Type B pancreatic cell (in vitro differentiated cells): ENCODE measurements around the gene BNC2. TPM values are rescaled to one million over a fixed set of nuclear protein-coding genes. Genes with fewer than 3 reads are reported as not detected.

Source experiments
- DNase-seq: peaks from one replicate; pipeline ENCODE4 v3.0.0; 2021; ENCODE audit warnings: mixed read lengths; ENCODE audit not compliant: unreplicated experiment; ENCODE audit errors: extremely low spot score
- H3K27ac Mint-ChIP-seq: 2 replicates; pipeline ENCODE4 v1.8.0; 2021; ENCODE audit warnings: mild to moderate bottlenecking, mixed read lengths
- H3K27me3 Mint-ChIP-seq: 2 replicates; pipeline ENCODE4 v1.8.0; 2021; ENCODE audit warnings: mixed read lengths
- H3K36me3 Mint-ChIP-seq: 2 replicates; pipeline ENCODE4 v1.8.0; 2021; ENCODE audit warnings: mixed read lengths
- H3K4me1 Mint-ChIP-seq: one replicate; pipeline ENCODE4 v1.8.0; 2021; ENCODE audit warnings: mixed read lengths; ENCODE audit not compliant: unreplicated experiment
- H3K4me3 Mint-ChIP-seq: 2 replicates; pipeline ENCODE4 v1.8.0; 2021; ENCODE audit warnings: mild to moderate bottlenecking, mixed read lengths
- H3K9me3 Mint-ChIP-seq: 2 replicates; pipeline ENCODE4 v1.8.0; 2021; ENCODE audit warnings: mixed read lengths
- total RNA-seq: library from RNA; stranded (reverse); gene quantifications from 2 replicates; pipeline ENCODE4 v1.2.1, GENCODE V29; 2021; ENCODE audit warnings: low replicate concordance
- TF ChIP-seq, protein P1 (sequence below): fragments of 200-600 bp; sonication (generic); conservative IDR thresholded peaks from 2 replicates; pipeline ENCODE4 v1.5.0; 2021; ENCODE audit warnings: antibody characterized with exemption, mild to moderate bottlenecking

The BNC2 gene
- total RNA-seq, 1 donor from 2014 or later: 80.9 TPM

DNA sequence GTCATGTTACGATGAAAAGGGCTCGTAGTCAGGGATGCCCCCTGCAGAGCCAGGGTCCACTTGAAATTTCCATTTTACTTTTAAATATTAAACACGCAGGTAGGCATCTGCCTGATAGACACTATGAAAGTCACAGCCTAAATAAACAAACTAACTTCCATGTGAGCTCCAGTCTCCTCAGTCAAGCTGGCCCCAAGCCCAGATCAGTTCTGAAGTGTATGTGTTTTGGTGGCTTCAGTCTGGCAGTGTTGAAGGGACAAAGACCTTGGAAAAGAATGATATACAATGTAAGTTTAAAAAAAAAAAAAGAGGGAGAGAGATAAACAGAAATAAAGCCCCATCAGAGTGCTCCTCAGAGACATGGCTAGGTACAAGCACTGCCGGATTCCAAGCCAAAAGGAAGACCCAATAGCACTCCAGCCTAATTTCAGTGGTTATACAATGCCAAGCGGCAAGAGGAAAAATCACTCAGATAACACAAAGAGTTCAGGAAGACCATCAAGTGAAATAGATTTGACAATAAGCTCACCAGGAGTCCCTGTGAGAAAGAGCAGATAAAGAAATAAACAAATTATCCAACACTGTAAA is 181.0 kb downstream of the BNC2 start:
- Mint-ChIP-seq H3K4me1 (peaks cover 44% of the 10 kb centered on the region), H3K9me3 (no peaks in the 10 kb centered on the region), H3K36me3 (peaks cover 15% of the 10 kb centered on the region), H3K27ac (no peak overlapping the region), H3K4me3 (no peak overlapping the region), H3K27me3 (no peaks in the 10 kb centered on the region)
- DNase-seq: no peak
- TF ChIP-seq, protein P1, sequence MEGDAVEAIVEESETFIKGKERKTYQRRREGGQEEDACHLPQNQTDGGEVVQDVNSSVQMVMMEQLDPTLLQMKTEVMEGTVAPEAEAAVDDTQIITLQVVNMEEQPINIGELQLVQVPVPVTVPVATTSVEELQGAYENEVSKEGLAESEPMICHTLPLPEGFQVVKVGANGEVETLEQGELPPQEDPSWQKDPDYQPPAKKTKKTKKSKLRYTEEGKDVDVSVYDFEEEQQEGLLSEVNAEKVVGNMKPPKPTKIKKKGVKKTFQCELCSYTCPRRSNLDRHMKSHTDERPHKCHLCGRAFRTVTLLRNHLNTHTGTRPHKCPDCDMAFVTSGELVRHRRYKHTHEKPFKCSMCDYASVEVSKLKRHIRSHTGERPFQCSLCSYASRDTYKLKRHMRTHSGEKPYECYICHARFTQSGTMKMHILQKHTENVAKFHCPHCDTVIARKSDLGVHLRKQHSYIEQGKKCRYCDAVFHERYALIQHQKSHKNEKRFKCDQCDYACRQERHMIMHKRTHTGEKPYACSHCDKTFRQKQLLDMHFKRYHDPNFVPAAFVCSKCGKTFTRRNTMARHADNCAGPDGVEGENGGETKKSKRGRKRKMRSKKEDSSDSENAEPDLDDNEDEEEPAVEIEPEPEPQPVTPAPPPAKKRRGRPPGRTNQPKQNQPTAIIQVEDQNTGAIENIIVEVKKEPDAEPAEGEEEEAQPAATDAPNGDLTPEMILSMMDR: no peak

DNA sequence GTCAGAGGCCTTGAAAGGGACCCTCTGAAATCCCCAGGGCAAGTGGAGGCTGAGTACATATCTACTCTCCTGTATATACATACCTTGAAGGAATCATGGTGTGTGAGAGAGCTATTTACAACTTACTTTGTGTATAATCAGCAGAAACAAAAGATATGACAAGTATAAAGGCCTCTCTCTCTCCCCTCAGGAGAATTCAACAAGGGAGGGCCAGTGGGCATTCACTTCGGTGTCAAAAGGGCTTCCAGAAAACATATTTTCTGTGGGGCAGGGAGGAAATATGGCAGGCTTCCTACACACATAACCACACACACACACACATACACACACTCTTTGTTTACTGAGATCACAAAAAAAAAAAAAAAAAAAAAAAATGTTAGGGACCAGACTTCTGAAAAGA is 181.7 kb downstream of the BNC2 start:
- Mint-ChIP-seq H3K4me3 (no peak overlapping the region), H3K9me3 (no peaks in the 10 kb centered on the region), H3K27ac (no peak overlapping the region), H3K4me1 (peaks cover 41% of the 10 kb centered on the region), H3K36me3 (peaks cover 11% of the 10 kb centered on the region), H3K27me3 (no peaks in the 10 kb centered on the region)
- TF ChIP-seq, protein P1: no peak
- DNase-seq: no peak

- no peaks in the 10 kb centered on the region for H3K27me3 Mint-ChIP-seq
- H3K4me3 Mint-ChIP-seq: no peak overlapping the region
- no peak for DNase-seq
- H3K9me3 Mint-ChIP-seq: no peaks in the 10 kb centered on the region
- peaks cover 43% of the 10 kb centered on the region for H3K4me1 Mint-ChIP-seq
- no peak overlapping the region for H3K27ac Mint-ChIP-seq
- TF ChIP-seq, protein P1: no peak
- H3K36me3 Mint-ChIP-seq: peaks cover 7% of the 10 kb centered on the region
Measured at GRCh38 chr9:16687678-16688369, 182.6 kb downstream of the BNC2 start.

DNA sequence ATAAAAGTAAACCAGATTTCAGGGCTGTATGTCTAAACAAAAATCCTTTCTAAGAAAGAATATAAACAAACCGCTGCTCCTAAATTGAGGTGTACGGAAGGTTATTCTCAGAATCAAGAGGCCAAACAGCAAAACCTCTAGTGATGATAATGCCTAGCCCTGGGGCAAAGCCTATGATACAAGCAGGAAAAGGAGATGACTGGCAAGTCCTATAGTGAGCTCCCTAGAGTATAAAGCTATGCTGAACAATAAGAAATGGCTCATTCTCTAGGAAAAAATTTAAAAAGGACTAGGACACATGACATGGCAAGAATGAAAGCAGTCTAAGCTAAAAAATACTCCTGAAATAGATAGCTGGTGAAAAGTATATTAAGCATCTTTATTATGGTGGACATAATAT is 187.1 kb downstream of the BNC2 start:
- no peak for DNase-seq
- TF ChIP-seq, protein P1: no peak
- H3K4me3 Mint-ChIP-seq: no peak overlapping the region
- no peak overlapping the region for H3K27ac Mint-ChIP-seq
- no peaks in the 10 kb centered on the region for H3K27me3 Mint-ChIP-seq
- no peaks in the 10 kb centered on the region for H3K9me3 Mint-ChIP-seq
- no peaks in the 10 kb centered on the region for H3K36me3 Mint-ChIP-seq
- H3K4me1 Mint-ChIP-seq: peaks cover 47% of the 10 kb centered on the region

DNA sequence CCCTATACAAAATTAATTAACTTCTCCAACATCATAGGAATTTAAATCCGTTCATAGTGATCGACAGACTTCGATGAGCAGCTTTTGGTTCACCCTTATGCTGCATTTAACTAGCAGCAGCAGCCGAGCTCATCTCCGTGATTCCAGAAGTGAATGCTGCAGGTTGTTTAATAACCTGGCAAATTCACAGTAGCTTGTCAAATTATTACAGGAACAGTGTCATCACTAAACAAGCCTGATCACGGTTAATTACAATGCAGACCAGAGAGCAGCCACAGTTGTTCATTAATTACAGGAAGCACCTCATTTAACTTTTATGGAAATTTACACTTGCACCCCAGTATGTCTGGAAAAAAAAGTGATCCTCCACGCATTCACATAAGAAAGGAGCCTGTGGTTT is 188.2 kb downstream of the BNC2 start:
- peaks cover 42% of the 10 kb centered on the region for H3K4me1 Mint-ChIP-seq
- H3K27me3 Mint-ChIP-seq: no peaks in the 10 kb centered on the region
- TF ChIP-seq, protein P1: no peak
- H3K9me3 Mint-ChIP-seq: no peaks in the 10 kb centered on the region
- DNase-seq: no peak
- no peaks in the 10 kb centered on the region for H3K36me3 Mint-ChIP-seq
- H3K27ac Mint-ChIP-seq: no peak overlapping the region
- H3K4me3 Mint-ChIP-seq: no peak overlapping the region
